Right renal cortex interstitium (tissue), 3 donors: ENCODE results near the gene NSUN5. TPM values are rescaled to one million over a fixed set of nuclear protein-coding genes. Genes with fewer than 3 reads are reported as not detected.
"Not testable (repeated sequence)": the region's sequence is repeated elsewhere in the genome, so short reads cannot be mapped to it uniquely, and the experiment has no call there.

ENCODE experiments used
- DNase-seq, 3 donors: peaks; one replicate each; pipeline ENCODE4 v3.0.0-alpha.2; 2013; ENCODE audit warnings: low read depth in 3 of 3, low spot score in 2 of 3
- polyA plus RNA-seq, 3 donors: library from polyadenylated mRNA; unstranded; fragments of 120-200 nt; gene quantifications; one replicate each; pipeline ENCODE4 v1.2.1, GENCODE V29; 2013; ENCODE audit not compliant: insufficient read length in 3 of 3

Gene NSUN5
- polyA plus RNA-seq, 3 donors, result 12.0 to 12.8 (median 12.2) TPM

- DNase-seq, result not testable (repeated sequence)
Observed at GRCh38 chr7:73327449-73327848, 18.8 kb upstream of the NSUN5 start.

GRCh38 chr7:73325424-73325823 lies 16.8 kb upstream of the NSUN5 start:
- DNase-seq, result not testable (repeated sequence)

GRCh38 chr7:73324081-73324845 lies 15.6 kb upstream of the NSUN5 start:
- DNase-seq, result not testable (repeated sequence)

- DNase-seq, result not testable (repeated sequence)
Observed at GRCh38 chr7:73323434-73324080, 14.9 kb upstream of the NSUN5 start.

GRCh38 chr7:73320009-73320408 lies 11.4 kb upstream of the NSUN5 start:
- DNase-seq, result not testable (repeated sequence)

GRCh38 chr7:73319541-73319940 lies 10.9 kb upstream of the NSUN5 start:
- DNase-seq, result not testable (repeated sequence)

- not testable (repeated sequence) for DNase-seq
Observed at GRCh38 chr7:73318656-73319204, 10.1 kb upstream of the NSUN5 start.

GRCh38 chr7:73316521-73316920 lies 7.9 kb upstream of the NSUN5 start:
- no peak for DNase-seq

- no peak for DNase-seq
Observed at GRCh38 chr7:73314271-73314670, 5.6 kb upstream of the NSUN5 start.

GRCh38 chr7:73313521-73313906 lies 4.9 kb upstream of the NSUN5 start:
- DNase-seq, result no peak

GRCh38 chr7:73312831-73313520 lies 4.3 kb upstream of the NSUN5 start:
- no peak for DNase-seq

GRCh38 chr7:73311421-73311820 lies 2.8 kb upstream of the NSUN5 start:
- not testable (repeated sequence) for DNase-seq

GRCh38 chr7:73308074-73308664 lies 457 bp downstream of the NSUN5 start:
- no peak for DNase-seq

- no peak for DNase-seq
Observed at GRCh38 chr7:73307436-73307835, 1.2 kb downstream of the NSUN5 start.

GRCh38 chr7:73304612-73305387 lies 3.8 kb downstream of the NSUN5 start:
- DNase-seq, result not testable (repeated sequence)

GRCh38 chr7:73304071-73304470 lies 4.6 kb downstream of the NSUN5 start:
- no peak for DNase-seq

- no peak for DNase-seq
Observed at GRCh38 chr7:73303546-73303945, 5.1 kb downstream of the NSUN5 start.

- DNase-seq, result not testable (repeated sequence)
Observed at GRCh38 chr7:73302846-73303245, 5.8 kb downstream of the NSUN5 start.

- DNase-seq, result not testable (repeated sequence)
Observed at GRCh38 chr7:73301108-73301507, 7.5 kb downstream of the NSUN5 start.

GRCh38 chr7:73299812-73300211 lies 8.8 kb downstream of the NSUN5 start:
- DNase-seq, result not testable (repeated sequence)
